Panc1 (cell line): ENCODE data around the gene SLC15A1. TPM values are rescaled to one million over a fixed set of nuclear protein-coding genes. Genes with fewer than 3 reads are reported as not detected.

Source experiments
- ATAC-seq: fragments of 200-7000 bp; cut with Tn5 transposase; 2 replicates; pipeline ENCODE4 v1.9.1; 2020; ENCODE audit warnings: mild to moderate bottlenecking, moderate library complexity
- BruUV-seq: library from RNA; stranded (reverse); fragments of 400-500 nt; replicated peaks from 2 replicates; lab custom pipeline; 2021; lab: Mats Ljungman, UMichigan
- CTCF ChIA-PET: fragments of 300-600 bp; sonication (Branson Sonifier 250); formaldehyde crosslinking; loops from one replicate; lab custom pipeline; 2022; ENCODE audit warnings: antibody characterized with exemption; lab: Charles Lee
- POLR2A ChIA-PET: fragments of 300-600 bp; sonication (Branson Sonifier 250); formaldehyde crosslinking; loops from one replicate; lab custom pipeline; 2022; ENCODE audit warnings: antibody characterized with exemption; lab: Charles Lee
- DNase-seq: peaks from one replicate; pipeline ENCODE4 v3.0.0-alpha.2; 2010; ENCODE audit warnings: low read depth, low spot score
- H3K27ac ChIP-seq: 2 replicates; pipeline ENCODE4 v1.5.1; 2011; ENCODE audit warnings: mild to moderate bottlenecking, low read length, inconsistent platforms
- H3K27me3 ChIP-seq: fragments of 200-500 bp; sonication (Bioruptor generic); 2 replicates; pipeline ENCODE4 v1.6.0; 2014; ENCODE audit warnings: low read length, inconsistent platforms; ENCODE audit not compliant: control insufficient read depth, insufficient read depth
- H3K36me3 ChIP-seq: fragments of 200-500 bp; sonication (Bioruptor generic); 2 replicates; pipeline ENCODE4 v1.5.1; 2014; ENCODE audit warnings: inconsistent platforms, mild to moderate bottlenecking, low read length, moderate library complexity; ENCODE audit not compliant: control insufficient read depth, insufficient read depth
- H3K4me1 ChIP-seq: 2 replicates; pipeline ENCODE4 v1.5.1; 2011; ENCODE audit warnings: inconsistent platforms, mild to moderate bottlenecking, low read length, moderate library complexity; ENCODE audit not compliant: control insufficient read depth, insufficient read depth
- H3K4me3 ChIP-seq, 2 experiments: 2 replicates each; pipeline ENCODE4 v1.5.1; 2011 to 2012; ENCODE audit warnings: low read depth in 2 of 2, low read length in 2 of 2, mild to moderate bottlenecking in 2 of 2, inconsistent platforms in 1 of 2, moderate library complexity in 1 of 2
- H3K9me3 ChIP-seq: fragments of 200-500 bp; sonication (Bioruptor generic); 2 replicates; pipeline ENCODE4 v1.5.1; 2014; ENCODE audit warnings: low read depth, mild to moderate bottlenecking, inconsistent platforms, low read length, moderate library complexity; ENCODE audit not compliant: control insufficient read depth, insufficient read depth
- CTCF ChIP-seq: fragments of 450-650 bp; IDR thresholded peaks from 2 replicates; pipeline ENCODE4 v1.5.1; 2017; ENCODE audit warnings: mild to moderate bottlenecking
- POLR2AphosphoS5 ChIP-seq: IDR thresholded peaks from 2 replicates; pipeline ENCODE4 v1.6.1; 2012; ENCODE audit warnings: mild to moderate bottlenecking, low read depth, low read length, moderate library complexity
- REST ChIP-seq, 2 experiments: IDR thresholded peaks; 2 replicates each; pipeline ENCODE4 v1.6.1; 2011 to 2012; ENCODE audit warnings: low read depth in 2 of 2, control low read depth in 1 of 2, low read length in 1 of 2, mild to moderate bottlenecking in 1 of 2, moderate library complexity in 1 of 2; ENCODE audit not compliant: insufficient read depth in 1 of 2
- SIN3A ChIP-seq: IDR thresholded peaks from 2 replicates; pipeline ENCODE4 v1.6.1; 2012; ENCODE audit warnings: low read depth, mild to moderate bottlenecking, low read length, moderate library complexity, borderline replicate concordance; ENCODE audit not compliant: insufficient read depth
- TCF7L2 ChIP-seq: IDR thresholded peaks from 2 replicates; pipeline ENCODE4 v1.6.1; 2011; ENCODE audit warnings: mild to moderate bottlenecking, low read depth, low read length, inconsistent platforms
- in situ Hi-C: cut with HindIII; loops from 2 replicates; pipeline ENCODE4 v1.10.0; 2016; ENCODE audit warnings: low sequenced_read_pairs, low pct_unique_long_range_greater_than_20kb
- intact Hi-C: fragments of 100-400 bp; cut with micrococcal nuclease; formaldehyde crosslinking; loops from one replicate; pipeline ENCODE4 v1.10.0; 2022; ENCODE audit not compliant: unreplicated experiment
- total RNA-seq: library from RNA; stranded (reverse); gene quantifications from one replicate; pipeline ENCODE4 v1.2.1, GENCODE V29; 2021; ENCODE audit not compliant: unreplicated experiment

The SLC15A1 gene
- total RNA-seq, 1 experiment from 2014 or later, result 0.18 TPM

GRCh38 chr13:98681049-98681448, 71.4 kb downstream of the SLC15A1 start:
- no TSS peak for BruUV-seq
- Histone ChIP-seq H3K27me3 (no peaks in the 10 kb centered on the region), H3K27ac (no peak overlapping the region), H3K9me3 (no peaks in the 10 kb centered on the region), H3K4me3 (no peak overlapping the region), H3K36me3 (no peaks in the 10 kb centered on the region), H3K4me1 (no peaks in the 10 kb centered on the region)
- TF ChIP-seq SIN3A, result no peak
- no peak for TF ChIP-seq POLR2AphosphoS5
- TF ChIP-seq REST (IDR thresholded peaks at IDR 0.05; ENCODE audit: insufficient read depth in 1 of 2, low read depth in 2 of 2, low read length in 1 of 2), result no peak
- TF ChIP-seq TCF7L2, result no peak
- no peak for TF ChIP-seq CTCF
- ChIA-PET POLR2A (no interaction called here), CTCF (no interaction called here)
- no peak for DNase-seq
- intact Hi-C loops, result no loop called here
- in situ Hi-C loops, result no loop called here
- no peak for ATAC-seq

- CTCF ChIA-PET, result no interaction called here
- Histone ChIP-seq H3K27me3 (no peaks in the 10 kb centered on the region), H3K4me3 (no peak overlapping the region), H3K9me3 (no peaks in the 10 kb centered on the region), H3K27ac (no peak overlapping the region), H3K36me3 (no peaks in the 10 kb centered on the region), H3K4me1 (no peaks in the 10 kb centered on the region)
- intact Hi-C loops (no loop called here), in situ Hi-C loops (no loop called here)
- no peak for TF ChIP-seq POLR2AphosphoS5
- no peak for TF ChIP-seq CTCF
- no peak for TF ChIP-seq TCF7L2
- TF ChIP-seq SIN3A, result no peak
- no peak for TF ChIP-seq REST (IDR thresholded peaks at IDR 0.05; ENCODE audit: insufficient read depth in 1 of 2, low read depth in 2 of 2, low read length in 1 of 2)
- POLR2A ChIA-PET, result no interaction called here
- ATAC-seq (no peak), DNase-seq (no peak)
- no TSS peak for BruUV-seq
Observed at GRCh38 chr13:98678741-98679140, 73.7 kb downstream of the SLC15A1 start.
